ENCODE measurements around the gene MT1H.

The MT1H gene

GRCh38 chr16:56626685-56627084, 42.9 kb upstream of the MT1H start:
- TF ChIP-seq, protein P1, sequence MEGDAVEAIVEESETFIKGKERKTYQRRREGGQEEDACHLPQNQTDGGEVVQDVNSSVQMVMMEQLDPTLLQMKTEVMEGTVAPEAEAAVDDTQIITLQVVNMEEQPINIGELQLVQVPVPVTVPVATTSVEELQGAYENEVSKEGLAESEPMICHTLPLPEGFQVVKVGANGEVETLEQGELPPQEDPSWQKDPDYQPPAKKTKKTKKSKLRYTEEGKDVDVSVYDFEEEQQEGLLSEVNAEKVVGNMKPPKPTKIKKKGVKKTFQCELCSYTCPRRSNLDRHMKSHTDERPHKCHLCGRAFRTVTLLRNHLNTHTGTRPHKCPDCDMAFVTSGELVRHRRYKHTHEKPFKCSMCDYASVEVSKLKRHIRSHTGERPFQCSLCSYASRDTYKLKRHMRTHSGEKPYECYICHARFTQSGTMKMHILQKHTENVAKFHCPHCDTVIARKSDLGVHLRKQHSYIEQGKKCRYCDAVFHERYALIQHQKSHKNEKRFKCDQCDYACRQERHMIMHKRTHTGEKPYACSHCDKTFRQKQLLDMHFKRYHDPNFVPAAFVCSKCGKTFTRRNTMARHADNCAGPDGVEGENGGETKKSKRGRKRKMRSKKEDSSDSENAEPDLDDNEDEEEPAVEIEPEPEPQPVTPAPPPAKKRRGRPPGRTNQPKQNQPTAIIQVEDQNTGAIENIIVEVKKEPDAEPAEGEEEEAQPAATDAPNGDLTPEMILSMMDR (IDR thresholded peaks at IDR 0.05; ENCODE audit: low read length, missing control alignments) = no peak
- H3K4me3 ChIP-seq (replicated peaks; ENCODE audit: low read depth, low read length) = peak overlapping the region; percentile 66
- DNase-seq (ENCODE audit: low read depth) = no peak

- H3K4me3 ChIP-seq (replicated peaks; ENCODE audit: low read depth, low read length) = no peak overlapping the region
- no peak for DNase-seq (ENCODE audit: low read depth)
- TF ChIP-seq, protein P1 (IDR thresholded peaks at IDR 0.05; ENCODE audit: low read length, missing control alignments) = no peak
These were observed 40.9 kb upstream of the MT1H start for GRCh38 chr16:56628486-56629350.

- TF ChIP-seq, protein P1 (IDR thresholded peaks at IDR 0.05; ENCODE audit: low read length, missing control alignments) = no peak
- no peak for DNase-seq (ENCODE audit: low read depth)
- H3K4me3 ChIP-seq (replicated peaks; ENCODE audit: low read depth, low read length) = no peak overlapping the region
These were observed 40.1 kb upstream of the MT1H start for GRCh38 chr16:56629531-56629930.

GRCh38 chr16:56630134-56630533, 39.5 kb upstream of the MT1H start:
- no peak for DNase-seq (ENCODE audit: low read depth)
- TF ChIP-seq, protein P1 (IDR thresholded peaks at IDR 0.05; ENCODE audit: low read length, missing control alignments) = no peak
- H3K4me3 ChIP-seq (replicated peaks; ENCODE audit: low read depth, low read length) = no peak overlapping the region

DNA sequence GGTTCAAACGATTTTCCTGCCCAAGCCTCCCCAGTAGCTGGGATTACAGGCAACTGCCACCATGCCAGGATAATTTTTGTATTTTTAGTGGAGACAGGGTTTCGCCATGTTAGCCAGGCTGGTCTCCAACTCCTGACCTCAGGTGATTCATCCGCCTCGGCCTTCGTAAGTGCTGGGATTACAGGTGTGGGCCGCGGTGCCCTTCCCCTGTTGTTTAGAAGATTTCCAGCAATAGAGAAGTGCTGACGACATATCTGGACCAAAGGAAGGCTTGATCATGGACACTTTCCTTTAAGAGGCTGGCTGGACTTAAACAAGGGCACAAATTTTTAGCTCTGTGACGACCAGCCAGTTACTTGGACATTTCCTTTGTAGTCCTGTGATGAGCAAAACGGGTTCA, 38.4 kb upstream of the MT1H start:
- no peak for DNase-seq (ENCODE audit: low read depth)
- H3K4me3 ChIP-seq (replicated peaks; ENCODE audit: low read depth, low read length) = no peak overlapping the region
- TF ChIP-seq, protein P1 (IDR thresholded peaks at IDR 0.05; ENCODE audit: low read length, missing control alignments) = no peak

DNA sequence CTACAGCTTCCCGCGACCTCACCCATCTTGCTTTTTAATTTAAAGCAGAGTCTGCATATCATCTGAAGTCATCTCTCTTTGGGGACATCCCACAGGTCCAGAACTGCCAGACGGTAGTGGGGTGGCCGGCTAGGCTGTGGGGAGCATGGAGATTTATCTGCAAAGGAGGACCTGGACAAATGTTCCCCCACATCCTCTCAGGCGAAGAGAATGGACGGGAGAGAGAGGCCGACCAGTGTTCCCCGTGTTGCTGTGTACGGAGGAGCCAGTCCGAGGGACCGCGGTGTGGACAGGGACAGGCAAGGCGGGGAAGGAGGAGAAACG, 37.8 kb upstream of the MT1H start:
- no peak for DNase-seq (ENCODE audit: low read depth)
- H3K4me3 ChIP-seq (replicated peaks; ENCODE audit: low read depth, low read length) = peak overlapping the region; percentile 43

More for the DNA sequence above, 37.8 kb upstream of the MT1H start:
- TF ChIP-seq, protein P1 (IDR thresholded peaks at IDR 0.05; ENCODE audit: low read length, missing control alignments) = no peak

Measured in fibroblast of pulmonary artery (primary cell).